CD4-positive, alpha-beta T cell treated with Interleukin-17A for 4 hours (primary cell): Measurements from ENCODE around the gene SOBP.
"Not testable (repeated sequence)": the region's sequence is repeated elsewhere in the genome, so short reads cannot be mapped to it uniquely, and the experiment has no call there.

ENCODE experiments used
- DNase-seq: peaks from one replicate; pipeline ENCODE4 v3.0.0-alpha.2; 2020; ENCODE audit warnings: mixed read lengths

SOBP gene

DNA sequence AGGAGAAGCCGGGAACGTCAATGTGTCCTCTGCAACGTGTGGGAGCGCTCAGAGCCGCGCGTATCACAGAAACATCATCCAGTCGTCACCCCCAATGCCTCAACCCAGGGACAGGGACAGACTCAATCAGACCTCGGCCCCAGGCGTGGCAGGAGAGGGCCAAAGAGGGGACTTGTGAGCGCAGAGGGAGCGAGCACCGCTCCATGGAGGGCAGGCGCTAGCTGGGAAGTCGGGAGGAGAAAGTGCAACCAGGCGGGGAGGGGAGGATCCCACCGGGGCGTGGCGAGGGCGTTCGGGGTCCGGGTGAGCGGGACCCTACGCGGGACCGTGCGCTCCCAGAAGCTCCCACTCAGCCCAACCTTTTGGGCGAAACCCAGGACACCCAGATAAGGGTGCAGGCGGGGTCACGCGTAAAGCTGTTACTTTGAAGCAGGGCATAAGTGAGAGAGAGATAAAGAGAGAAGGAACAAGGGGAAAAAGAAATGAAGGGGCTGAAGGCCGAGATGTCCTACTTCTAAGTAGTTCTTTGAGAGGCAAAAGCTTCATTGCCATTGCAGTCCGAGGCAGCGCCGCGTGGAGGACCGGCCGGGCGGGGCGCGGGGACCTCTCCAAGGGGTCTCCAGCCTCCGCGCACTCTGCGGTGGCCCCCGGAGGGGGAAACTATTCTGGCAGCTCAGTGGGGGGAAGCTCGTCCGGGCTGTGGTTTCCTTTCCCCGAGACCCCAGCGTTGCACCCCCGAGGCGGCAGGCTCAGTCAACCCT lies 862 bp upstream of the SOBP start:
- peak; percentile 5 for DNase-seq

GRCh38 chr6:107490566-107491137 lies 735 bp downstream of the SOBP start:
- peak; percentile 17 for DNase-seq

DNA sequence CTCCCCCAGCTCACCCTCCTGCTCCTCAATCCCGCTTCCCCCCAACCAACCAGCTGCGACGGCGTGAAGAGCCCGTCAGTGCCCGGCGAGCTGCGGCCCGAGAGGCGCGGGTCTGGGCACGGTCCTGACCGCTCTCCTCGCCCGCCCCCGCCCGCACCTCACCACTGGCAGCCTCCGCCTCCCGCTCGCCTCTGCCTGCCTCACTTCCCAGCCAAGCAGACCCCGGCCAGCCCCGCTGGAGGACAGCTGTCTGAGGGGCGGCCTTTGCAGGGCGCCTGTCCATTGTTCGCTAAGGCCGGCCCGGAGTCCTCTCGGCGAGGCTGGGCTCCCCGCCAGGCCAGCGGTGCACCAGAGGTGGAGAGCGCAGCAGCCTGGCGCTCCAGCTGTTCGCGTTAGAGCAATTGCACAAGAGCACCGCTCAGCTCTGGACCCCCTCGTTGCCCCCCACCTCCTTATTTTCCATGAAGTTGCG lies 1.3 kb downstream of the SOBP start:
- DNase-seq, result peak; percentile 3

- DNase-seq, result no peak
Measured at GRCh38 chr6:107491760-107492660, 2.1 kb downstream of the SOBP start.

DNA sequence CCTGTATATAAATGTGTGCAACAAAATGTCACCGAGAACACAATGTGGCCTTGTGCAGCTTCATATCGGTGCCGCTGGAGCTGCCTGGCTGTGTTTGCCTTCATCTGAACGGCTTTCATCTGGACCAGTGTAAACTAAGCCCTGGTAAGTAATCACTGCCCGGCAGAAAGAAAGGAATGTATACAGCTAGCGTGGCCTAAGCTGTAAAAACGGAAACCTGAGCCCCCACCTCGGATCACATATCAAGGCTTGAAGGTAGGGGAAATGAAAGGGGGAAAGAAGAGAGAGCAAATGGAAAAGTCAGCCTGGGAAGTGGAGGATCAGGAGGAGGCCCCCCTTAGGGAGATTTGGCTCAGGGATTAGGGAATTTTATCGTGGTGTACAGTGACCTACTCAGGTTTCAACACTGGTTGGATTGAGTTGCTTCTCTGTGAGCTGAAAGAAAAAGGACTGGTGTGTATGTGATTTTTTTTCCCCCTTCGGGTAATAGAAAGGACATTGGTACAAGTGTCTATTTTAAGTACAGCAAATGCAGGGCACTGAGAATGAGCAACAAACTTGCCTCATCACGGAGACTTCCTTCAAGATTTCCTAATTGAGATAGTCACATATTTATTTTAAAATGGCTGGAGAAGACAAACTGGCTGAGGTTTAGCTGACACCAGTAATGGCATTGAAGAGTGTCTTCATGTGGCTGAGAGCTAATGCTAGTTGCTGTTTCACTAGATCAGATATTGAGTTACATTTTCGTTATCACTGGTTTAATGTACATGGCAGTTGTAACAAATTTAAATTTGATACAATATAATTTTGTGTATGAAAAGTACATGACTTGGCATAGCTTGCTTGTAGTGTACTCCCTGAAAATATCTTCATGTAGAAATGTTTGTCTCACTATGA lies 3.5 kb downstream of the SOBP start:
- no peak for DNase-seq

DNA sequence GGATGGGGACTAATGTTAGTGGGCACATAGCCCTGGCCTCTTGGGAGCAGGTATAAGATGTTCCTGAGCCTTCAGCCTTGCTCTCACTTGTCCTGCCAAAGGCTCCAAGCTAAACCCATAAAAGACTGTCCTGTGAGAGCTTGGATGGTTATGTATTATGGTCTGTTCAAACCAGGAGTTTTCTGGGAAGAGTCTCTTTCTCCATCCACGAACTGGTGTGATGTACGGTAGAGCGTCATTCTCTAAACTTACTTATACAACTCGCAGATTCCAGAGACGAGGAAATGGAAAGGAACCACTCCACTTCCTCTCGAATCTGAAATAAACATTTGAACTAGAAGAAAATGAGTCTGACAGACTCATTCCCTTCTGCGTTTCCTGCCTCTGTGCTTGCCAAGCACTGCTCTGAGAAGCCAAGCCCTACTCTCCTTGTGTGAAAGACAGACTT lies 5.3 kb downstream of the SOBP start:
- no peak for DNase-seq

- no peak for DNase-seq
Measured at GRCh38 chr6:107495971-107496370, 6.1 kb downstream of the SOBP start.

- DNase-seq, result no peak
Measured at GRCh38 chr6:107496892-107497684, 7.2 kb downstream of the SOBP start.

GRCh38 chr6:107504270-107505026 lies 14.5 kb downstream of the SOBP start:
- DNase-seq, result no peak

DNA sequence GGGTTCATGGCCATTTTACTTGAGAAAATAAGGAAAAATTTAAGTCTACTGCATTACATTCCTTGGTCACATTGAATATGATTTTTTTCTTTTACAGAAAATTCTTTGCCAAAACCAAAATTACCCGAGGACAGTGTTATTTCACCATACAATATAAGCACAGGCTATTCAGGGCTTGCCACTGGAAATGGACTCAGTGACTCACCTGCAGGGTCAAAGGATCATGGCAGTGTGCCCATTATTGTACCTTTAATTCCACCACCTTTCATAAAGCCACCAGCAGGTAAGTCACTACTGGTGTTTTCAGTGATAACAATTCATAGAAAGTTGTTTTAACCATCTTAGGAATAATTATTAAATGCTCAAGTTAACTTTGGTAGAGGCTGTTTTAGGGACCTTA lies 16.2 kb downstream of the SOBP start:
- DNase-seq, result no peak

DNA sequence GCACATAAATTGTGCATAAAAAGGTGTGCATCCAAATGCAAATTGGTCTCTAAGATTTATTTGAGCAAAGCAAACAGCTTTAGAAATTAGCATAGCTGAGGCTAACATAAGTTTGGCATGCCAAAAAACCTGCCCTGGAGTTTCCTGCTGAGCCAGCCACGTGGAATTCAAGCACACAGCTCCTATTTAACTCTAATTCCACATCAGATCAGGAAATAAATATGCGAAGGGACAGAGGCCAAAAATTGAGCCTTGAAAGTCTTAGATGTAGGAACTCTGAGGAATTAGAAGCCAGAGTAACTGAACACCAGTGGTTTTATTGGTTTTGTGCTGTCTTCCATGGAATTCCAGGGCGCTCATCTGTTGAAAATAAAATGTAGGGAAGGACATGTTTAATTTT lies 19.6 kb downstream of the SOBP start:
- DNase-seq, result no peak

- no peak for DNase-seq
Measured at GRCh38 chr6:107510108-107510507, 20.2 kb downstream of the SOBP start.

DNA sequence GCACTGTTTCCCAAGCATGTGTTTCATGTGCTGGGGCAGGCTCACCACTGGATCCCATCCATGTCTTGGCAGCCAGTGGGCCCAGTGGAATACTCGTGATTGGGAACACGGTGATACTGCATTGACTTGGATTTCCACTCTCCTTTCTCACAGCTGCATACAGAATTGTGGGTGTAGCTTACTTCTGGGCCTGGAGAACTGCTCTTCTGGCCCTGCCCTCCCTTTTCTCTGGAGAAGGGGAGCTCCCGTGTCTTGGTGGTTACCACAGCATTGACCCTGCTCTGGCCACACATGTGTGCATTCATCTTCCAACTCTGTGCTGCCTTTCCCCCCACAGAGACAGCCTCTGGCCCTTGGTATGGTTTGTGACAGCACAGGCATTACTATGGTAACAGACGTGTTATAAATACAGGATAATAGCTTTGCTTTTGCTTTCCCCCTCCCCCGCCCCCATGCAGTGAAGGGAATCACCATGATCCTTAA lies 21.6 kb downstream of the SOBP start:
- DNase-seq, result no peak

- DNase-seq, result no peak
Measured at GRCh38 chr6:107513214-107513613, 23.3 kb downstream of the SOBP start.

GRCh38 chr6:107515955-107516354 lies 26.0 kb downstream of the SOBP start:
- DNase-seq, result no peak

- DNase-seq, result no peak
Measured at GRCh38 chr6:107517274-107517673, 27.4 kb downstream of the SOBP start.

DNA sequence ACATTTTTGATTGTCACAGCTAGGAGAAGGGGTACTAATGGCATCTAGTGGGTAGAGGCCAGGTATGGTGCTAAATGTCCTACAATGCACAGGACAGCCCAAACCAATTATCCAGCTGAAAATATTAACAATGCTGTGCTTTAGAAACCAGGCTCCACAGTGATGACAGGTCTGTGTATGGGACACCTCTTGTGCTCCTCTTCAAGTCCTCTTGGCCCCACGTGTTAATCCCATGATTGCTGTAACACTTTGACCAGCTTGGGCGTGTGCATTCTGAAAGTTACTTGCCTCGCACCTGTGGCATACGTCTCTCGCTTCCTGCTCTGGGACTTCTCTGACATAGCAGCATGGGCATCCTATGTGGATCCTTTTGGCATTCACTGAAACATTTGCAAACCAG lies 29.3 kb downstream of the SOBP start:
- not testable (repeated sequence) for DNase-seq

GRCh38 chr6:107520706-107521105 lies 30.8 kb downstream of the SOBP start:
- DNase-seq, result not testable (repeated sequence)

- DNase-seq, result no peak
Measured at GRCh38 chr6:107523054-107523791, 33.3 kb downstream of the SOBP start.

GRCh38 chr6:107523794-107524193 lies 33.9 kb downstream of the SOBP start:
- no peak for DNase-seq
